ENCODE measurements around the gene TAS2R19. TPM values are rescaled to one million over a fixed set of nuclear protein-coding genes. Genes with fewer than 3 reads are reported as not detected.
"Not testable (repeated sequence)": the region's sequence is repeated elsewhere in the genome, so short reads cannot be mapped to it uniquely, and the experiment has no call there.

Gene TAS2R19
- total and polyA plus RNA-seq, 4 experiments from 2014 or later: 2.1 to 3.1 TPM; not detected in 2

DNA sequence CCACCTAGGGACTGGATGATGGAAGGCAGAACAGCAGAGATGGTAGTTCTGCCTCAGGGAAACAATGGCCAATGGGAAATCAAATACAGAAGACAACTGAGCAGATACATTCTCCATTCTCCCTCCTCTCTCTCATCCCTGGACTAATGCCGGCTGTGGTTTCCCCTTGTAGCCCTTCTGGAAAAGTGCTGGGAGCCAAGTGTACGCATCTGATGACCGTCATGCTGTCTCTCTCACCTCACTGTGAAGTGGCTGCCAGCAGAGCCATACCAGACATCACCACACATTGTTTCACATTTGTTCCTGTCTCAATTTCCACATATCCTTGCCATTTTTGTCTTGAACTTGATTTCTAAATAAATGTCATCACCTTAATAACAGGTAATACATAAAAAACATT lies 36.6 kb upstream of the TAS2R19 start:
- Histone ChIP-seq H3K4me1 (ENCODE audit: insufficient read depth, low read length) (no peaks in the 10 kb centered on the region), H3K27me3 (ENCODE audit: insufficient read depth, low read length) (no peaks in the 10 kb centered on the region), H3K36me3 (ENCODE audit: insufficient read depth, low read length) (no peaks in the 10 kb centered on the region), H3K9me3 (ENCODE audit: control insufficient read depth in 1 of 2, low read length in 2 of 2) (no peaks in the 10 kb centered on the region), H3K27ac (ENCODE audit: low read depth, low read length) (no peak overlapping the region), H3K4me3 (ENCODE audit: low read length in 2 of 2) (no peak overlapping the region)
- POLR2A ChIA-PET (ENCODE audit: partially characterized antibody): no interaction called here
- CTCF ChIA-PET (ENCODE audit: partially characterized antibody): no interaction called here
- H3K4me1 Mint-ChIP-seq: peaks cover 4 to 17% (median 9%) of the 10 kb centered on the region in 4 donors
- H3K36me3 Mint-ChIP-seq: peaks cover 11 to 27% of the 10 kb centered on the region in 2 donors
- no peaks in the 10 kb centered on the region for H3K27me3 Mint-ChIP-seq
- H3K9me3 Mint-ChIP-seq: peaks cover 0 to 3% (median 0%) of the 10 kb centered on the region in 8 donors
- no peak overlapping the region for H3K4me3 Mint-ChIP-seq
- intact Hi-C loops (cut with micrococcal nuclease): no loop called here
- DNase-seq: no peak
- no peak overlapping the region for H3K27ac Mint-ChIP-seq

DNA sequence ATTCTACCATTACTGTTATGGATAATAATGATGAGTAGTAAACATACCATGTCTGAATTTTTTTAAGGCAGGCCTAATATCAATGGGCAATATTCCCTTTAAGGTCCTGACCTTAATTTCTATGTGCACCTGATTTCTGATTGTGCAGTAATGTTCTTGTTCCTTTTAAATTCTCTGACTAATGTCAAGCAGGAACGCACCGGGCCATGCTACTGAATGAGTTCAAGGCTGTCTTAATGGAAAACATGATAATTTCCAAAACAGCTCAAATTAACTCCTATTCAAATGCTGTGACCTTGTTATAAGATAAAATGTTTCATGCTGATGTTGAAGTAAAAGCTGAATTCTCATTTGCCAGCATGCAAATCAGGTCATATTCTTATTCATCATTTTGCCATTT lies 32.9 kb upstream of the TAS2R19 start:
- Mint-ChIP-seq H3K4me3 (no peak overlapping the region), H3K36me3 (peaks cover 25 to 52% of the 10 kb centered on the region in 2 donors), H3K4me1 (peaks cover 0 to 4% (median 2%) of the 10 kb centered on the region in 4 donors), H3K27ac (no peak overlapping the region), H3K9me3 (peaks cover 0 to 28% (median 12%) of the 10 kb centered on the region in 8 donors), H3K27me3 (no peaks in the 10 kb centered on the region)
- Histone ChIP-seq H3K9me3 (ENCODE audit: control insufficient read depth in 1 of 2, low read length in 2 of 2) (no peaks in the 10 kb centered on the region), H3K27ac (ENCODE audit: low read depth, low read length) (no peak overlapping the region), H3K36me3 (ENCODE audit: insufficient read depth, low read length) (no peaks in the 10 kb centered on the region), H3K4me1 (ENCODE audit: insufficient read depth, low read length) (no peaks in the 10 kb centered on the region), H3K4me3 (ENCODE audit: low read length in 2 of 2) (no peak overlapping the region), H3K27me3 (ENCODE audit: insufficient read depth, low read length) (no peaks in the 10 kb centered on the region)
- CTCF ChIA-PET (ENCODE audit: partially characterized antibody): no interaction called here
- DNase-seq: no peak
- intact Hi-C loops (cut with micrococcal nuclease): loop anchor here (1.0 kb wide), 1 partner anchor 29 kb away; no protein-coding TSS in a partner anchor
- POLR2A ChIA-PET (ENCODE audit: partially characterized antibody): no interaction called here

DNA sequence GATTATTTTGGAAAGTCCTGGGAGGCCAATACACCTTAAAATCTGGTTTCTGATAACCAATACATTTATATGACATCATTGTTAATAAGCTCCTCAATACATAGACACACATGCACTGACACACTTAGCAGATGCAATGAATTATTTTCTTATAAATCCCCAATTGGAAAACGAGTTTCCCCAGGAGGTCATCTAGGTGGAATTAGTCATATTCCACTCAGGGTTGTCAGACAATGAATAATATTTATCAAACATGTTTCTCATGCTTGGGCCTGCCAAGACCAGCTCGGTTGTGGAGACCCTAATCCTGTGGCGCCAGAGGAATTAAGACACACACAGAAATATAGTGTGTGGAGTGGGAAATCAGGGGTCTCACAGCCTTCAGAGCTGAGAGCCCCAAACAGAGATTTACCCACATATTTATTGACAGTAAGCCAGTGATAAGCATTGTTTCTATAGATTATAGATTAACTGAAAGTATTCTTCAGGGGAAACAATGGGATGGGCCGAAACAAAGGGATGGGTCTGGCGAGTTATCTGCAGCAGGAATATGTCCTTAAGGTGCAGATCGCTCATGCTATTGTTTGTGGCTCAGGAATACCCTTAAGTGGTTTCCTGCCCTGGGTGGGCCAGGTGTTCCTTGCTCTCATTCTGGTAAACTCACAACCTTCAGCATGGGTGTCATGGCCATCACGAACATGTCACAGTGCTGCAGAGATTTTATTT lies 27.5 kb upstream of the TAS2R19 start:
- not testable (repeated sequence) for H3K27ac Mint-ChIP-seq
- peaks cover 45 to 57% of the 10 kb centered on the region in 2 donors for H3K36me3 Mint-ChIP-seq
- H3K9me3 Mint-ChIP-seq: peaks cover 0 to 32% (median 15%) of the 10 kb centered on the region in 8 donors

DNA sequence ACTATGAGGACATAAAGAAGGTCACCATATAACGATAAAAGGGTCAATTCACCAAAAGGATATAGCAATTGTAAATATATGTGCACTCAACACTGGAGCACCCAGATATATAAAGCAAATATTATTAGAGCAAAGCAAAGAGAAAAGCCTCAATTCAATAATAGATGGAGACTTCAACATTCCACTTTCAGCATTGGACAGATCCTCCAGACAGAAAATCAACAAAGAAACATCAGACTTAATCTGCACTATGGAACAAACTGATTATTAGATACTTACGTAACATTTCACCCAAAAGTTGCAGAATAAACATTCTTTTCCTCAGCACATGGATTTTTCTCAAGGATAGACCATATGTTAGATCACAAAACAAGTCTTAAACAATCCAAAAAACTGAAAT lies 18.9 kb upstream of the TAS2R19 start:
- H3K36me3 ChIP-seq (ENCODE audit: insufficient read depth, low read length); CTCF ChIA-PET (ENCODE audit: partially characterized antibody); H3K27me3 Mint-ChIP-seq; H3K4me1 ChIP-seq (ENCODE audit: insufficient read depth, low read length); intact Hi-C loops (cut with micrococcal nuclease); POLR2A ChIA-PET (ENCODE audit: partially characterized antibody); H3K4me3 Mint-ChIP-seq; DNase-seq; H3K9me3 ChIP-seq (ENCODE audit: control insufficient read depth in 1 of 2, low read length in 2 of 2); H3K4me3 ChIP-seq (ENCODE audit: low read length in 2 of 2); H3K27ac ChIP-seq (ENCODE audit: low read depth, low read length); H3K27me3 ChIP-seq (ENCODE audit: insufficient read depth, low read length); H3K27ac Mint-ChIP-seq; H3K9me3 Mint-ChIP-seq: not testable (repeated sequence)
- H3K36me3 Mint-ChIP-seq: peaks cover 51 to 70% of the 10 kb centered on the region in 2 donors
- peaks cover 0 to 25% (median 9%) of the 10 kb centered on the region in 4 donors for H3K4me1 Mint-ChIP-seq

More for the DNA sequence above, 27.5 kb upstream of the TAS2R19 start:
- intact Hi-C loops (cut with micrococcal nuclease); H3K27me3 ChIP-seq (ENCODE audit: insufficient read depth, low read length); POLR2A ChIA-PET (ENCODE audit: partially characterized antibody); H3K27me3 Mint-ChIP-seq; CTCF ChIA-PET (ENCODE audit: partially characterized antibody); H3K4me3 Mint-ChIP-seq; DNase-seq; H3K36me3 ChIP-seq (ENCODE audit: insufficient read depth, low read length); H3K4me3 ChIP-seq (ENCODE audit: low read length in 2 of 2); H3K4me1 ChIP-seq (ENCODE audit: insufficient read depth, low read length); H3K4me1 Mint-ChIP-seq; H3K27ac ChIP-seq (ENCODE audit: low read depth, low read length); H3K9me3 ChIP-seq (ENCODE audit: control insufficient read depth in 1 of 2, low read length in 2 of 2): not testable (repeated sequence)

DNA sequence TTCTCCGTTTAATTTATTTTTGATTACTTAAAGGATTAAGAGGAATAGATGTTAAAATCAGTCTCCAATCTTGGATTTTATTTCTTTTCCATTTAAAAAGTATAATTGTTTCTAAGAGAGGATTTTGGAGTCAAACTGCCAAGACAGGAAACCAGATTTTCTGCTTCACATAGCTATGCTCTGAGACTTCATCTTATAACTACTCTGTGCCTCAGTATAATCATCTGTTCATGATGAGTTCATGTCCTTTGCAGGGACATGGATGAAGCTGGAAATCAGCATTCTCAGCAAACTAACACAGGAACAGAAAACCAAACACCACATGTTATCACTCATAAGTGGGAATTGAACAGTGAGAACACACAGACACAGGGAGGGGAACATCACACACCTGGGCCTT lies 17.7 kb upstream of the TAS2R19 start:
- Mint-ChIP-seq H3K36me3 (peaks cover 47 to 70% of the 10 kb centered on the region in 2 donors), H3K27ac (no peak overlapping the region), H3K4me3 (no peak overlapping the region), H3K27me3 (no peaks in the 10 kb centered on the region), H3K4me1 (peaks cover 0 to 24% (median 9%) of the 10 kb centered on the region in 4 donors), H3K9me3 (peaks cover 0 to 5% (median 0%) of the 10 kb centered on the region in 8 donors)
- H3K4me1 ChIP-seq (ENCODE audit: insufficient read depth, low read length): no peaks in the 10 kb centered on the region
- H3K27me3 ChIP-seq (ENCODE audit: insufficient read depth, low read length): no peaks in the 10 kb centered on the region
- intact Hi-C loops (cut with micrococcal nuclease): no loop called here
- DNase-seq: no peak
- H3K4me3 ChIP-seq (ENCODE audit: low read length in 2 of 2): no peak overlapping the region
- POLR2A ChIA-PET (ENCODE audit: partially characterized antibody): no interaction called here
- no peak overlapping the region for H3K27ac ChIP-seq (ENCODE audit: low read depth, low read length)
- no peaks in the 10 kb centered on the region for H3K36me3 ChIP-seq (ENCODE audit: insufficient read depth, low read length)
- CTCF ChIA-PET (ENCODE audit: partially characterized antibody): interaction anchor here (0.8 kb wide), 1 partner anchor 160 kb away, joined by 3 read pairs; no protein-coding TSS in a partner anchor
- H3K9me3 ChIP-seq (ENCODE audit: control insufficient read depth in 1 of 2, low read length in 2 of 2): no peaks in the 10 kb centered on the region

DNA sequence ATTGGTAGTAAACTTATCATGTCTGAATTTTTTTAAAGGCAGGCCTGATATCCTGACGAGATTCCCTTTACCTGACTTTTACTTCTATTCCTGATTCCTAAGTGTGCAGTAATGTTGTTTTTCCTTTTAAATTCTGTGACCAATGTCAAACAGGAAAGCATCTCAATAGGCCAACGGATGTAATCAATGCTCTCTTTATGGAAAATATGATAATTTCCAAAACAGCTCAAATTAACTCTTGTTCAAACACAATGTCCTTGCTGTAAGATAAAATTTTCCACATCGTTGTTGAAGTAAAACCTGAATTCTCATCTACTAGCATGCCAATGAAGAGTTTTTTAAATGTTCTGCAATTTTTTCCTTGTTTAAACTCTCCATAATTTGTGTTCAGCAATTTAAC lies 16.8 kb upstream of the TAS2R19 start:
- H3K36me3 Mint-ChIP-seq: peaks cover 38 to 62% of the 10 kb centered on the region in 2 donors
- H3K4me3 Mint-ChIP-seq: no peak overlapping the region
- Histone ChIP-seq H3K4me1 (ENCODE audit: insufficient read depth, low read length) (no peaks in the 10 kb centered on the region), H3K36me3 (ENCODE audit: insufficient read depth, low read length) (no peaks in the 10 kb centered on the region), H3K4me3 (ENCODE audit: low read length in 2 of 2) (no peak overlapping the region), H3K27ac (ENCODE audit: low read depth, low read length) (no peak overlapping the region), H3K27me3 (ENCODE audit: insufficient read depth, low read length) (no peaks in the 10 kb centered on the region), H3K9me3 (ENCODE audit: control insufficient read depth in 1 of 2, low read length in 2 of 2) (no peaks in the 10 kb centered on the region)
- DNase-seq: no peak
- intact Hi-C loops (cut with micrococcal nuclease): loop anchor here (1.0 kb wide), 1 partner anchor 26 kb away; no protein-coding TSS in a partner anchor
- no peaks in the 10 kb centered on the region for H3K27me3 Mint-ChIP-seq
- ChIA-PET CTCF (ENCODE audit: partially characterized antibody) (no interaction called here), POLR2A (ENCODE audit: partially characterized antibody) (no interaction called here)
- H3K4me1 Mint-ChIP-seq: peaks cover 0 to 16% (median 6%) of the 10 kb centered on the region in 4 donors
- no peak overlapping the region for H3K27ac Mint-ChIP-seq
- peaks cover 0 to 5% (median 0%) of the 10 kb centered on the region in 8 donors for H3K9me3 Mint-ChIP-seq

DNA sequence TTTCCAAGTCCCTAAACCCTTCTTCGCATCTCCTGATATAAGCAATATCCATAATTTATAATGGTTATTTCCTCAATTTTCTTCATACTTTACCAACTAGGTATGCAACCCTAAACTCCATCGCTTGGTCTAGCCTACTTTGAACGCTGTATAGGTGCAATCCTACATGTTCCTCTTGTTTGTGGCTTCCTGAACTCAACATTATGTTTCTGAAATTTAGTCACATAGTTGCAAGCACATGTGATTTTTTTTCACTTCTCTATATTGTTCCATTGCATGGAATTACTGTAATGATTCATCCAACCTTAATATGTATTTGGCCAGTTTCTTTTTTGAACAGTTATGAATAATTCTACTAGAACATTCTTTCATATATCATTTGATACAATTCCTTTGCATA lies 11.5 kb upstream of the TAS2R19 start:
- H3K4me1 Mint-ChIP-seq; H3K4me3 Mint-ChIP-seq; CTCF ChIA-PET (ENCODE audit: partially characterized antibody); H3K27ac Mint-ChIP-seq; H3K27me3 ChIP-seq (ENCODE audit: insufficient read depth, low read length); H3K4me3 ChIP-seq (ENCODE audit: low read length in 2 of 2); POLR2A ChIA-PET (ENCODE audit: partially characterized antibody); H3K9me3 Mint-ChIP-seq; H3K36me3 ChIP-seq (ENCODE audit: insufficient read depth, low read length); H3K9me3 ChIP-seq (ENCODE audit: control insufficient read depth in 1 of 2, low read length in 2 of 2); intact Hi-C loops (cut with micrococcal nuclease); H3K27me3 Mint-ChIP-seq; H3K27ac ChIP-seq (ENCODE audit: low read depth, low read length); H3K4me1 ChIP-seq (ENCODE audit: insufficient read depth, low read length); DNase-seq: not testable (repeated sequence)
- H3K36me3 Mint-ChIP-seq: peaks cover 24 to 48% of the 10 kb centered on the region in 2 donors
